ENCODE data around the gene CYP1A2.

GRCh38 chr15:74789171-74789631, 40.6 kb downstream of the CYP1A2 start:
- no peak for TF ChIP-seq CTCF (IDR thresholded peaks at IDR 0.05)
- no peak for TF ChIP-seq POLR2A (IDR thresholded peaks at IDR 0.05)
